HCT116 (cell line): ENCODE data around the gene ACER2. TPM values are rescaled to one million over a fixed set of nuclear protein-coding genes. Genes with fewer than 3 reads are reported as not detected.

Experiments used
- ATAC-seq: fragments of 200-7000 bp; cut with Tn5 transposase; 2 replicates; pipeline ENCODE4 v1.9.1; 2020; ENCODE audit warnings: mild to moderate bottlenecking, moderate library complexity
- BruUV-seq: library from RNA; stranded (reverse); fragments of 400-500 nt; replicated peaks from 2 replicates; lab custom pipeline; 2021; lab: Mats Ljungman, UMichigan
- CTCF ChIA-PET: fragments of 300-600 bp; sonication (Branson Sonifier 250); formaldehyde crosslinking; loops from one replicate; lab custom pipeline; 2021; ENCODE audit warnings: antibody characterized with exemption; lab: Charles Lee
- POLR2A ChIA-PET: fragments of 300-600, 350-600 bp; sonication (Branson Sonifier 250); formaldehyde crosslinking; loops from one replicate; lab custom pipeline; 2021; ENCODE audit warnings: antibody characterized with exemption; lab: Charles Lee
- RAD21 ChIA-PET, 2 experiments: fragments of 300-600 bp; sonication (Branson Sonifier 250); formaldehyde crosslinking; loops; one replicate each; lab custom pipeline; 2023; ENCODE audit warnings: low total read pairs in 2 of 2; ENCODE audit not compliant: uncharacterized antibody in 2 of 2, unreplicated experiment in 2 of 2, low non-redundant PET in 1 of 2; lab: Charles Lee
- DNase-seq: peaks from one replicate; pipeline ENCODE4 v3.0.0-alpha.2; 2010; ENCODE audit warnings: low read depth, low spot score
- H2AFZ ChIP-seq: fragments of 200-600 bp; shearing (Covaris generic), sonication (generic); 2 replicates; pipeline ENCODE4 v1.6.1; 2017; ENCODE audit warnings: low read depth, mixed run types, mixed read lengths, antibody characterized with exemption, low read length; ENCODE audit not compliant: poor library complexity, severe bottlenecking
- H3K27ac ChIP-seq: 2 replicates; pipeline ENCODE4 v1.5.1; 2012; ENCODE audit warnings: low read depth, low read length
- H3K27me3 ChIP-seq: fragments of 200-600 bp; sonication (generic); 2 replicates; pipeline ENCODE4 v1.6.1; 2016; ENCODE audit warnings: mixed run types, low read length, mixed read lengths; ENCODE audit not compliant: insufficient read depth
- H3K36me3 ChIP-seq, 2 experiments: fragments of 200-500 bp in 1 of 2; fragments of 200-600 bp in 1 of 2; sonication (Bioruptor generic) in 1 of 2; sonication (generic) in 1 of 2; 2 replicates each; pipeline versions ENCODE4 v1.5.1 to v1.6.1; 2014 to 2016; ENCODE audit warnings: low read length in 2 of 2, inconsistent platforms in 1 of 2, mixed read lengths in 1 of 2, mixed run types in 1 of 2; ENCODE audit not compliant: insufficient read depth in 2 of 2, control insufficient read depth in 1 of 2
- H3K4me1 ChIP-seq, 2 experiments: fragments of 200-600 bp in 1 of 2; sonication (generic) in 1 of 2; 2 replicates each; pipeline versions ENCODE4 v1.5.1 to v1.6.1; 2012 to 2017; ENCODE audit warnings: low read length in 2 of 2, inconsistent platforms in 1 of 2, mild to moderate bottlenecking in 1 of 2, mixed read lengths in 1 of 2, mixed run types in 1 of 2, moderate library complexity in 1 of 2; ENCODE audit not compliant: insufficient read depth in 2 of 2, control insufficient read depth in 1 of 2
- H3K4me2 ChIP-seq: fragments of 200-600 bp; sonication (generic); 2 replicates; pipeline ENCODE4 v1.6.1; 2017; ENCODE audit warnings: mixed run types, low read length, mixed read lengths
- H3K4me3 ChIP-seq, 2 experiments: fragments of 200-600 bp in 1 of 2; sonication (generic) in 1 of 2; replicated peaks in 1 of 2; 2 replicates each; pipeline ENCODE4 v1.5.1; 2011 to 2016; ENCODE audit warnings: low read length in 2 of 2, control low read depth in 1 of 2, low read depth in 1 of 2, mild to moderate bottlenecking in 1 of 2, mixed read lengths in 1 of 2, mixed run types in 1 of 2
- H3K79me2 ChIP-seq: fragments of 200-600 bp; sonication (generic); 2 replicates; pipeline ENCODE4 v1.6.1; 2017; ENCODE audit warnings: mild to moderate bottlenecking, mixed run types, low read length, moderate library complexity, mixed read lengths; ENCODE audit not compliant: insufficient read depth
- H3K9ac ChIP-seq: fragments of 200-600 bp; sonication (generic); 2 replicates; pipeline ENCODE4 v1.6.1; 2016; ENCODE audit warnings: low read length, mixed read lengths
- H3K9me2 ChIP-seq: fragments of 200-600 bp; sonication (generic), shearing (Covaris generic); 2 replicates; pipeline ENCODE4 v1.6.1; 2017; ENCODE audit warnings: mixed run types, mild to moderate bottlenecking, moderate library complexity; ENCODE audit not compliant: insufficient read depth
- H3K9me3 ChIP-seq, 2 experiments: fragments of 200-500 bp in 1 of 2; fragments of 200-600 bp in 1 of 2; sonication (Bioruptor generic) in 1 of 2; sonication (generic) in 1 of 2; 2 replicates each; pipeline ENCODE4 v1.6.1; 2014 to 2017; ENCODE audit warnings: low read length in 2 of 2, mixed read lengths in 2 of 2, inconsistent platforms in 1 of 2, low read depth in 1 of 2, mild to moderate bottlenecking in 1 of 2, mixed run types in 1 of 2, moderate library complexity in 1 of 2; ENCODE audit not compliant: control insufficient read depth in 1 of 2, insufficient read depth in 1 of 2
- H4K20me1 ChIP-seq: fragments of 200-600 bp; sonication (generic), shearing (Covaris generic); 2 replicates; pipeline ENCODE4 v1.6.1; 2017; ENCODE audit warnings: mixed run types, mild to moderate bottlenecking, moderate library complexity; ENCODE audit not compliant: insufficient read depth
- CTCF ChIP-seq, 3 experiments: fragments of 200-600 bp in 1 of 3; sonication (generic) in 1 of 3; IDR thresholded peaks in 2 of 3; conservative IDR thresholded peaks in 1 of 3; 2 replicates each; pipeline ENCODE4 v1.5.1; 2012 to 2017; ENCODE audit warnings: low read depth in 2 of 3, low read length in 2 of 3, antibody characterized with exemption in 1 of 3, borderline replicate concordance in 1 of 3, control low read depth in 1 of 3, mild to moderate bottlenecking in 1 of 3, mixed read lengths in 1 of 3, mixed run types in 1 of 3, moderate library complexity in 1 of 3; ENCODE audit not compliant: insufficient read depth in 1 of 3
- EGR1 ChIP-seq: IDR thresholded peaks from 2 replicates; pipeline ENCODE4 v1.6.1; 2012; ENCODE audit warnings: low read depth
- ELF1 ChIP-seq: IDR thresholded peaks from 2 replicates; pipeline ENCODE4 v1.6.1; 2012; ENCODE audit warnings: low read depth, borderline replicate concordance
- EZH2 ChIP-seq: fragments of 200-600 bp; sonication (generic); IDR thresholded peaks from 2 replicates; pipeline ENCODE4 v1.6.1; 2017; ENCODE audit warnings: antibody characterized with exemption, mixed run types
- FOSL1 ChIP-seq: IDR thresholded peaks from 2 replicates; pipeline ENCODE4 v1.6.1; 2012; ENCODE audit warnings: low read depth
- JUND ChIP-seq: IDR thresholded peaks from 2 replicates; pipeline ENCODE4 v1.6.1; 2012
- POLR2A ChIP-seq: IDR thresholded peaks from 2 replicates; pipeline ENCODE4 v1.7.0; 2011; ENCODE audit warnings: borderline replicate concordance; ENCODE audit not compliant: insufficient read depth, insufficient read length; ENCODE audit errors: extremely low read depth
- RAD21 ChIP-seq: IDR thresholded peaks from 2 replicates; pipeline ENCODE4 v1.6.1; 2012; ENCODE audit warnings: low read depth, mild to moderate bottlenecking
- REST ChIP-seq: IDR thresholded peaks from 2 replicates; pipeline ENCODE4 v1.6.1; 2012; ENCODE audit warnings: low read depth
- SIN3A ChIP-seq: IDR thresholded peaks from 2 replicates; pipeline ENCODE4 v1.6.1; 2012; ENCODE audit warnings: low read depth
- SRF ChIP-seq: IDR thresholded peaks from 2 replicates; pipeline ENCODE4 v1.6.1; 2012; ENCODE audit warnings: low read depth
- TCF7L2 ChIP-seq: IDR thresholded peaks from 2 replicates; pipeline ENCODE4 v1.7.0; 2011; ENCODE audit warnings: borderline replicate concordance, inconsistent platforms; ENCODE audit not compliant: insufficient read depth, insufficient read length; ENCODE audit errors: extremely low read depth
- YY1 ChIP-seq: IDR thresholded peaks from 2 replicates; pipeline ENCODE4 v1.6.1; 2011; ENCODE audit warnings: low read length, low read depth, moderate library complexity, mild to moderate bottlenecking; ENCODE audit not compliant: insufficient replicate concordance; ENCODE audit errors: extremely low read depth
- ZNF274 ChIP-seq: fragments of 200-500 bp; sonication (Bioruptor generic); IDR thresholded peaks from 2 replicates; pipeline ENCODE4 v1.6.1; 2014; ENCODE audit warnings: mild to moderate bottlenecking, low read depth, low read length, inconsistent platforms
- intact Hi-C: fragments of 100-400 bp; cut with micrococcal nuclease; formaldehyde crosslinking; loops from 2 replicates; pipeline ENCODE4 v1.10.0; 2022
- total RNA-seq: library from RNA; stranded (reverse); gene quantifications from one replicate; pipeline ENCODE4 v1.2.1, GENCODE V29; 2021; ENCODE audit not compliant: unreplicated experiment
- TF ChIP-seq, protein P1 (sequence below): IDR thresholded peaks from 2 replicates; pipeline ENCODE4 v1.6.1; 2012

The ACER2 gene
- total RNA-seq, 1 experiment from 2014 or later: 4.3 TPM

DNA sequence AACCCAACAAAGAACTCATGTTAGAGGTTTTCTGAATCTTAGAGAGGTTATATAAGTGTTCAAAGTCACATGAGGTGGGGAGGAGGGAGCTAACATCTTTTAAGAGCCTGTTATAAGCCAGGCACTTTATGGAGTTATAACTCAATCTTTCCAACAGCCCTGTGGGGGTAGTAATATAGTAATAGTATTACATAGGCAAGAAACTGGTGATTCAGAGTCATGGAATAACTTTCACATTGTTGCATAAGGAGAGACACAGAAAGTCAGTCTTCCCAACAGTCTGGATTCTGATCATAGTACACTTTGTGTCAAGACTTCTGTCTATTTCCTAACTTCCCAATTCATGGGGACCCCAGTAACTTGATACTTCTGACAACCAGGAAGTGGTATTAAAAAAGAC, 89.2 kb downstream of the ACER2 start:
- no peak for DNase-seq
- H3K4me1 ChIP-seq: peaks cover 0 to 5% of the 10 kb centered on the region in 2 experiments; a peak in 1 of 4 replicates
- H3K9me3 ChIP-seq: no peaks in the 10 kb centered on the region
- no peak overlapping the region for H2AFZ ChIP-seq
- no peak overlapping the region for H3K27ac ChIP-seq
- no peak overlapping the region for H3K4me3 ChIP-seq
- ChIA-PET POLR2A (no interaction called here), CTCF (no interaction called here), RAD21 (no interaction called here)
- H3K9ac ChIP-seq: no peak overlapping the region
- no peaks in the 10 kb centered on the region for H3K79me2 ChIP-seq
- BruUV-seq: no TSS peak
- intact Hi-C loops: no loop called here
- TF ChIP-seq, protein P1, sequence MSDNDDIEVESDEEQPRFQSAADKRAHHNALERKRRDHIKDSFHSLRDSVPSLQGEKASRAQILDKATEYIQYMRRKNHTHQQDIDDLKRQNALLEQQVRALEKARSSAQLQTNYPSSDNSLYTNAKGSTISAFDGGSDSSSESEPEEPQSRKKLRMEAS: no peak
- no peak for TF ChIP-seq POLR2A
- no peak for TF ChIP-seq TCF7L2
- no peak for TF ChIP-seq EGR1
- no peak for TF ChIP-seq ZNF274
- TF ChIP-seq RAD21: no peak
- TF ChIP-seq ELF1: no peak
- TF ChIP-seq FOSL1: no peak
- TF ChIP-seq REST: no peak
- no peak for TF ChIP-seq EZH2
- no peak for TF ChIP-seq CTCF (IDR thresholded peaks at IDR 0.05 in 2 of 3, conservative IDR thresholded peaks at IDR 0.05 in 1 of 3; ENCODE audit: borderline replicate concordance in 1 of 3, insufficient read depth in 1 of 3, low read depth in 2 of 3, low read length in 2 of 3)
- no peak for TF ChIP-seq SRF
- no peak for TF ChIP-seq YY1
- TF ChIP-seq SIN3A: no peak
- TF ChIP-seq JUND: no peak
- no peaks in the 10 kb centered on the region for H3K9me2 ChIP-seq
- H3K27me3 ChIP-seq: no peaks in the 10 kb centered on the region
- no peaks in the 10 kb centered on the region for H4K20me1 ChIP-seq
- H3K36me3 ChIP-seq: no peaks in the 10 kb centered on the region
- no peak overlapping the region for H3K4me2 ChIP-seq
- ATAC-seq: no peak

Other genes with a start within 250 kb of the ACER2 start
- 20.9 TPM for gene DENND4C, start 178.3 kb upstream of the ACER2 start, total RNA-seq
- 2,712 TPM for gene RPS6, start 28.8 kb upstream of the ACER2 start, total RNA-seq